H1 (cell line): ENCODE measurements around the gene RAPGEF6. TPM values are rescaled to one million over a fixed set of nuclear protein-coding genes. Genes with fewer than 3 reads are reported as not detected.

Experiments used
- ASH2L ChIP-seq: fragments of 200-600, 300-600 bp; sonication (generic); IDR thresholded peaks from one replicate; pipeline ENCODE4 v1.7.1; 2017; ENCODE audit warnings: low read length
- BACH1 ChIP-seq: IDR thresholded peaks from 2 replicates; pipeline ENCODE4 v1.6.1; 2012; ENCODE audit warnings: low read length, improper control_type of control experiment
- BCL11A ChIP-seq, 2 experiments: IDR thresholded peaks; one replicate each; pipeline ENCODE4 v1.6.1; 2011; ENCODE audit warnings: low read depth in 2 of 2, low read length in 2 of 2, mild to moderate bottlenecking in 2 of 2
- BRCA1 ChIP-seq: IDR thresholded peaks from 2 replicates; pipeline ENCODE4 v1.6.1; 2012; ENCODE audit warnings: low read depth, low read length, improper control_type of control experiment
- CBX5 ChIP-seq: fragments of 300-800, 300-1000 bp; sonication (generic); IDR thresholded peaks from 2 replicates; pipeline ENCODE4 v1.7.1; 2016; ENCODE audit warnings: antibody characterized with exemption, low read length, low read depth
- CBX8 ChIP-seq: fragments of 300-800, 300-1000 bp; sonication (generic); IDR thresholded peaks from 2 replicates; pipeline ENCODE4 v1.7.1; 2016; ENCODE audit warnings: low read depth, low read length, borderline replicate concordance
- CEBPB ChIP-seq: IDR thresholded peaks from 2 replicates; pipeline ENCODE4 v1.6.1; 2012; ENCODE audit warnings: low read depth, low read length
- EP300 ChIP-seq, 2 experiments: IDR thresholded peaks; 1 replicate in 1 of 2; 2 replicates in 1 of 2; pipeline ENCODE4 v1.6.1; 2011 to 2012; ENCODE audit warnings: low read depth in 2 of 2, low read length in 2 of 2, mild to moderate bottlenecking in 2 of 2, borderline replicate concordance in 1 of 2, inconsistent platforms in 1 of 2, moderate library complexity in 1 of 2
- GTF2F1 ChIP-seq: IDR thresholded peaks from 2 replicates; pipeline ENCODE4 v1.6.1; 2012; ENCODE audit warnings: low read depth, low read length, improper control_type of control experiment, borderline replicate concordance
- HDAC6 ChIP-seq: IDR thresholded peaks from one replicate; pipeline ENCODE4 v1.7.1; 2012; ENCODE audit warnings: low read depth, mild to moderate bottlenecking, inconsistent platforms, low read length, moderate library complexity
- JUN ChIP-seq: IDR thresholded peaks from 2 replicates; pipeline ENCODE4 v1.6.1; 2011; ENCODE audit warnings: low read depth, mild to moderate bottlenecking, improper control_type of control experiment, low read length
- KDM1A ChIP-seq: fragments of 200-600, 300-600 bp; sonication (generic); IDR thresholded peaks from 2 replicates; pipeline ENCODE4 v1.7.1; 2016; ENCODE audit warnings: mild to moderate bottlenecking, low read length, borderline replicate concordance
- NANOG ChIP-seq: IDR thresholded peaks from 2 replicates; pipeline ENCODE4 v1.6.1; 2011; ENCODE audit warnings: low read length, low read depth, mild to moderate bottlenecking, inconsistent platforms; ENCODE audit not compliant: insufficient read depth, poor library complexity, severe bottlenecking
- POLR2AphosphoS5 ChIP-seq: IDR thresholded peaks from 2 replicates; pipeline ENCODE4 v1.6.1; 2011; ENCODE audit warnings: low read depth, low read length
- POU5F1 ChIP-seq: IDR thresholded peaks from 2 replicates; pipeline ENCODE4 v1.6.1; 2011; ENCODE audit warnings: low read depth, mild to moderate bottlenecking, low read length, moderate library complexity
- RAD21 ChIP-seq, 2 experiments: IDR thresholded peaks in 1 of 2; conservative IDR thresholded peaks in 1 of 2; 2 replicates each; pipeline ENCODE4 v1.6.1; 2011; ENCODE audit warnings: low read depth in 2 of 2, low read length in 2 of 2, improper control_type of control experiment in 1 of 2, inconsistent platforms in 1 of 2, mild to moderate bottlenecking in 1 of 2, moderate library complexity in 1 of 2
- SIN3A ChIP-seq, 2 experiments: IDR thresholded peaks in 1 of 2; conservative IDR thresholded peaks in 1 of 2; 2 replicates each; pipeline ENCODE4 v1.6.1; 2011 to 2012; ENCODE audit warnings: low read length in 2 of 2, improper control_type of control experiment in 1 of 2, low read depth in 1 of 2, mild to moderate bottlenecking in 1 of 2
- SP1 ChIP-seq: IDR thresholded peaks from 2 replicates; pipeline ENCODE4 v1.6.1; 2011; ENCODE audit warnings: low read depth, low read length
- SRF ChIP-seq: IDR thresholded peaks from 2 replicates; pipeline ENCODE4 v1.6.1; 2011; ENCODE audit warnings: mild to moderate bottlenecking, low read depth, low read length, moderate library complexity
- SUZ12 ChIP-seq: fragments of 200-600 bp; sonication (generic); IDR thresholded peaks from 2 replicates; pipeline ENCODE4 v1.6.1; 2012; ENCODE audit warnings: mild to moderate bottlenecking, inconsistent platforms, low read length, moderate library complexity, mixed read lengths
- TAF7 ChIP-seq: optimal IDR thresholded peaks from 2 replicates; pipeline ENCODE3; 2011; ENCODE audit warnings: low read depth, mild to moderate bottlenecking, inconsistent platforms, low read length, moderate library complexity, borderline replicate concordance
- TCF12 ChIP-seq: IDR thresholded peaks from 2 replicates; pipeline ENCODE4 v1.6.1; 2011; ENCODE audit warnings: low read depth, mild to moderate bottlenecking, low read length
- TEAD4 ChIP-seq: IDR thresholded peaks from 2 replicates; pipeline ENCODE4 v1.6.1; 2012; ENCODE audit warnings: low read depth, low read length, inconsistent platforms, mixed read lengths
- polyA plus RNA-seq, 7 experiments: library from polyadenylated mRNA; depleted of rRNA in 3 of 7; stranded (reverse) in 5 of 7; unstranded in 2 of 7; fragments of >200 nt in 5 of 7; fragments of 200-250 nt in 2 of 7; gene quantifications; 1 replicate in 5 of 7; 2 replicates in 1 of 7; 4 replicates in 1 of 7; pipeline versions ENCODE4 v1.2.1 to v1.2.3, GENCODE V29; 2011 to 2013; ENCODE audit warnings: missing spikeins in 2 of 7, mixed read lengths in 2 of 7
- total RNA-seq: library from RNA; stranded (reverse); fragmentation: NEBNext Ultra II Directional; extraction: Animal tissue kit (Norgen Biotek cat#: 25700); gene quantifications from 2 replicates; pipeline ENCODE4 v1.2.1, GENCODE V29; 2021
- TF ChIP-seq, protein P1 (sequence below): IDR thresholded peaks from 2 replicates; pipeline ENCODE4 v1.6.1; 2012; ENCODE audit warnings: inconsistent platforms

Gene RAPGEF6
- total and polyA plus RNA-seq, 2 of the 8 experiments (the other 6 are each of a cell fraction or from before 2014, with no cell fraction given) = 4.8 to 20.0 TPM

DNA sequence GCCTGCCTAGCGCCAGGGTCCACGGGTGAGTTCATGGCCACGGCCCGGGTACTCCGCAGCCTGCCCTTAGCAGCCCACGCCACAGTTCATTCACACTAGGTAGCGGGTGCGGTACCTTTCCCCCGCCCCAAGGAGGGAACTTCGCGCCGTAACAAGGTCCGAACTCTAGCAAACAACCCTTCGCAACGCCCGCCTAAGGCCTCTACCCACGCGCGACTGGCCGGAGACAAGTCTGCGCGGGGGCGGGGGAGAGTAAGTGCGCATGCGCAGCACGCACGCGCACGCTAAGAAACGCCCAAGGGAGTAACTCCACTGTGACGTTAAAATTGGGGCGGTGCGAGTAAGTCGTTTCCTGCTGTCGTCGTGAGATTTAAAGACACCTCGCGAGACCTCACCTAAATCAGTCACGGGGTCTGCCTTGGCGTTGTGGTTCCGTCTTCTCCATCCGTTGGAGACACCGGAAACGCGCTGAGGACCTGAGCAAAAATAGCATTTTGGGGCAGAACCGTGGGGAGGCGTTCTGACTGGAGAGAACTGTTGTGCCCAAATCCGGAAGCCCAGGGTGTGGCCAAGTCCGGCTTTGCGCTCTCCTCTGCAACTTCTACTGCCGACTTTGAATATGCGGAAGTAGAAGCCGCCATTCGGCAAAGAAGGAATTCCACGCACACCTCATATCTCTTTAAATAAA, at the start of gene RAPGEF6 (continued):
- TF ChIP-seq POU5F1 (no peak), SUZ12 (no peak), BACH1 (peak; percentile 89), SRF (no peak), BCL11A (IDR thresholded peaks at IDR 0.05; ENCODE audit: low read depth in 2 of 2, low read length in 2 of 2) (no peak), TEAD4 (0 out of 2 replicates have a peak, but pooled peaks have one; percentile 68), EP300 (IDR thresholded peaks at IDR 0.05; ENCODE audit: borderline replicate concordance in 1 of 2, low read depth in 2 of 2, low read length in 2 of 2) (no peak), TAF7 (peak; percentile 56), CEBPB (no peak), CBX5 (no peak), KDM1A (no peak), RAD21 (IDR thresholded peaks at IDR 0.05 in 1 of 2, conservative IDR thresholded peaks at IDR 0.05 in 1 of 2; ENCODE audit: low read depth in 2 of 2, low read length in 2 of 2) (no peak), SIN3A (conservative IDR thresholded peaks at IDR 0.05 in 1 of 2, IDR thresholded peaks at IDR 0.05 in 1 of 2; ENCODE audit: low read depth in 1 of 2, low read length in 2 of 2) (peak in 1 of 2 experiments; percentile 11; a peak in 2 of 4 replicates), NANOG (no peak), SP1 (no peak), TCF12 (no peak), ASH2L (peak; percentile 94), POLR2AphosphoS5 (peak; percentile 75; the same call in 1 of the 2 replicates), CBX8 (no peak), BRCA1 (peak; percentile 83), GTF2F1 (peak; percentile 19; the same call in 1 of the 2 replicates), HDAC6 (no peak), JUN (no peak)
- TF ChIP-seq, protein P1, sequence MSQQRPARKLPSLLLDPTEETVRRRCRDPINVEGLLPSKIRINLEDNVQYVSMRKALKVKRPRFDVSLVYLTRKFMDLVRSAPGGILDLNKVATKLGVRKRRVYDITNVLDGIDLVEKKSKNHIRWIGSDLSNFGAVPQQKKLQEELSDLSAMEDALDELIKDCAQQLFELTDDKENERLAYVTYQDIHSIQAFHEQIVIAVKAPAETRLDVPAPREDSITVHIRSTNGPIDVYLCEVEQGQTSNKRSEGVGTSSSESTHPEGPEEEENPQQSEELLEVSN = no peak
